Stimulated activated CD4-positive, alpha-beta T cell treated with anti-CD3 and anti-CD28 coated beads, Interleukin-12 subunit alpha, Interleukin-12 subunit beta, amount 100 ng/mL, for 4 hours (primary cell): Measurements from ENCODE around the gene SNX10.

Experiments
- DNase-seq: peaks from one replicate; pipeline ENCODE4 v3.0.0-alpha.2; 2020

SNX10 gene

DNA sequence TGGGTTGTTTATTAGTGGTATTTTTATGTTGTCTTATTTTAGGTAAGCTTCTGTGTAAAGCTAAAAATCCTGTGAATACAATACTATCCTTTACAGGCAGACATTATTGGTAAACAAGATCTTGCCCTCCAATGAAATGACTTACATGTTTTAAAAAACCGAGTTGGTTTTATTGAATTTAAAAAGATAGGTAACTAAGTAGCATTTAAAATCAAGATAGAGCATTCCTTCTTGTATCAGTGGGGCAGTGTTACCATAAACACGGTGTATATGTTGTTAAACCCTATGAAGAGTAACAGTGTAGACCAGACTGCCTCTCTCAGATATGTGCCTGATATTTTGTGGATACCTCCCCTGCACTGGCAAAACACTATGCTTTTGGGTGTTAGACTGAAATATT is 81.0 kb downstream of the SNX10 start:
- DNase-seq, result no peak

DNA sequence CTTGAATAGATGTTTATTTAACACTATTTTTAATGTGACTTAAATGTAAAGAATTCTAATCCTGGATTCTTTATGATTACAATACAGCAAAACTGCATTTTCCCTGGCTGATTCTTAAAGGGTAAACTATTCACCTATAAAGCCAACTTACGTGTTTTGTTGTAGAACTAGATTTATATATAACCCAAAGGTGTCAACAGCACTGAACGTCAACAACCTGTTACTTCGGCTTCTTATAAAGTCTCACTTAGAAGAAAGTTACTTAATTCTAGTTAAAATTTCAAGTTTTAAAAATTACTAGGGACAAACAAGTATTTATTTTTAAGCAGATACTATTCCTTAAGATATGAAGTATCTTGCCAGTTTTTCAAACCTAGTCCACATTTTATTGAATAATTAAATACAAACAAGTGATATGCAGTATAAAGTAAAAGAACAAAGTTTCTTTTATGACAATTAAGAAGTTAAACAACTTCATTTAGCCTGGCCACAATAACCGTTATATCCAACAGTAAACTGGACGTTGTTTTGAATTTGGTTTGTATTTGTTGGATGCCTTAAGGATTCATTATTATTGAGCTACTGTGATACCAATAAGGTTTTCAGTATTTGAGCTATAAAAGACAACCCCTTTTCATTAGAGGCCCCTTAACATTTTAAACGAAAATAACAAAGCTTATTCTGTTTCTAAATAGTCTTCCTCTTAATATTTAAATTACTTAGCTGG is 83.1 kb downstream of the SNX10 start:
- DNase-seq, result no peak

DNA sequence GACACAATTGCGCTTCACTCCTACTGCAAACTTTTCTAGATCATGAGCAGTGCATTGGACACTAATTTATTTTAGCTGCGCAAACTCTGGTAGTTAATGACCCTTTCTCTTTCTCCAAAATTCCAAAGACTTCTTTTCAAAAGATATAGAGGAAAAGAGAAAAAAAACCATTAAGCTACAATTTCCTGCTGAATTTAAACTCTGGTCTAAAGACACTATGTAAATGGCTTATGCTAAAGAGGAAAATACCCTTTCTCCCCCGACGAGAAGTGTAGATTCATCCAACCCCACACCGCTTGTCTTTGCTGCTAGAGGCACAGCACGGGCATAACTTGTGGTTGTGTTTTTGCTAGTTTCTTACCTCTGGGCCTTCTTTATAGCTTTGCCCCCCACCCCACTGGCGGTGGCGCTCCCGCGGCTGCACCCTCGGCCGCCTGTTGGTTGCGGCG is 84.1 kb downstream of the SNX10 start:
- no peak for DNase-seq

DNA sequence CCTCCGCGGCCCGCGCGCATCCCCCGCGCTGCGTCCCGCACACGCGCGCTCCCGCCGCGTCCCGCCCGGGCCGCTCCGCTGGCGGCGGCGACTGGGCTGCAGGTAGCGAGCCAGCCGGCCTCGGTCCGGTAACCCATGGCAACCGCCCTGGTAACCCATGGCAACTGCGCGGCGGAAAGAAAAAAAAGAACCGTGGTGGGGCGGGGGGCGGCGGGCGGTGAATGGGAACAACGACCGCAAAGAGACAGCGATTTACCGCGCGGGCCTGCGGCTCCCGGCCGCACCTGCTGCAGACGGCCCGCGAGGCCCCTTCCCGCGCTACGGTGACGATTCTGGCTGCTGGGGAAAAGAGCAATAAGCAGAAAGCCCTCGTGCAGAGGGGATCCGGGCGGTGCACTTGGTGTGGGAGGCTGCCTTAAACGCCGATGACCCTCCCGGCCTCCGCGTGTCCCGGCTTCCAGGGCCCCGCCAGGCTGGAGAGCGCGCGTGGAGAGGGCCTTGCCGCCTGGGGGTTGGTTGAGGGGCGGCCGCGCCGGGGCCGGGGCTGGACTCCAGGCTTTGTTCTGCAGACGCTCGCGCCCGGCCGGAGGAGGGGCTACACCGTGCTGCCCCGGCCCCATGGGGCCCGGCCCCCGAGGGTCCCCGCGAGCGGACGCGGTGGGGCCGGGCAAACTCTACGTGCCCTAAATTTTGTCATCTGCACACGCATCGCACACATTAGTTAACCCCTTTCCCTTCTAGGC is 84.7 kb downstream of the SNX10 start:
- DNase-seq, result peak; percentile 25

DNA sequence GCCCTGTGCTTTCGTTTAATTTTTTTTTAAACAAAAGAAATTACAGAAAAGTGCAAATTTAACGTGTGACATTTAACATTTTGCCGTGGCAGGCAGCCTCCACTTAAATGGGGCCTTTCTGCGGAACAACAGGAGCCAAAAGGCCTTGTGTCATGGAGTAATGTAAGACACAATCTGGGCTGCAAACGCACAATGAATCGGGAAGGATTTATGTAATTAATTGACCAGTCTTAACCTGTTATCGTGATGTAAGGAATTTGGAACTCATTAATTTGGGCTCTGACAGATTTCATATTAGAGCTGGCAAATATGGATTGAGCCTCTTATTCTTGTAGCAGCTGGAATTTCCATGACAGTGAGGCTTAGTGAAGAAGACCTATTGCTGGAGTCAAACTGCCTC is 86.4 kb downstream of the SNX10 start:
- DNase-seq, result no peak

DNA sequence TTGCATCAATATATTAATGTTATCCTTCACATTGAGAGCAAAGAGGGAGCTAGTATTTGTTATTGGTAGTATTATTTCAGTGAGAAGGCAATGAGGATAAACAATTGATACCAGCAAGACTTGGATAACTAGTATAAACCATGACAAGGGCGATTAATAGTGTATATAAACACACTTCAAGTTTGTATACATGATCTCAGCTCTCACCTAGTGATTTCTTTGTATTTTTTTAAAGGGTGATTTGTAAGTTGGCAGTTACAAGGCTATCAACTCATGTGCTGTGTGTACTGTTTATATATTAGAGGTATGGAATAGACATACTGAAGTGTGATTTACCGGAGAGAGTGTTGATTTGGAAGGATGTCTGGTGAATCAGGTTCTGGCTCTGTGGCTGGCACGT is 88.0 kb downstream of the SNX10 start:
- DNase-seq, result no peak

DNA sequence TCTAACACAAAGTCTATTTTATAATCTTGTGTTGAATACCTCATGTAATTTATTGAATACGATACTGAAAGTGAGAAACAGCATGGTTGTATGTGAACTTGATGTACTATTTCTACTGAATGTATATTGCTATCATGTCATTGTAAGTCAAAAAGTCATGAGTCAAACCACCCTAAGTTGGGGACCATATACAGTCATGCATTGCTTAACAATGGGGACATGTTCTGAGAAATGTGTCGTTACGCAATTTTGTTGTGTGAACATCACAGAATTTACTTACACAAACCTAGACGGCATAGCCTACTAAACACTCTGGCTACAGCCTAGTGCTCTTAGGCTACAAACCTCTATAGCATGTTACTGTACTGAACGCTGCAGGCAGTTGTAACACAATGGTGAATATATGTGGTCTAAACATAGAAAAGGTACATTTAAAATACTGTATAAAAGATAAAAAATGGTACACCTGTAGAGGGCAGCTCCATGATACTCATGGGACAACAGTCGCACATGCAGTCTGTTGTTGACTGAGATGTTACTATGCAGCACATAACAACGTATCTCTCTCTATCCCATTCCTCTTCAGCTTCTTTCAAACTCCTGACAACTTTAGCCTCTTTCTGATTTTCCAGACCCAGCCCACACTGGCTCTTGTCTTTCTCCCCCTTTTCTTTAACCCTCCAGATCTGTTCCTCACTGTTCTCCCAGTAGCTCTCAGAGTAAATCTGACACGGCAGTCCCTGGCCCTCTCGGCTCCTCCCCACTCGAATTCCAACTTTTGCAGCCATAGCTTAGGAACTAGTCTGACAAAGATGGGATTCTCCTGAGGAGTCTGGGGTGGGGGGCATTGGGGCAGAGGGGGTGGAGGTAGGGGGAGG is 90.1 kb downstream of the SNX10 start:
- DNase-seq, result no peak

DNA sequence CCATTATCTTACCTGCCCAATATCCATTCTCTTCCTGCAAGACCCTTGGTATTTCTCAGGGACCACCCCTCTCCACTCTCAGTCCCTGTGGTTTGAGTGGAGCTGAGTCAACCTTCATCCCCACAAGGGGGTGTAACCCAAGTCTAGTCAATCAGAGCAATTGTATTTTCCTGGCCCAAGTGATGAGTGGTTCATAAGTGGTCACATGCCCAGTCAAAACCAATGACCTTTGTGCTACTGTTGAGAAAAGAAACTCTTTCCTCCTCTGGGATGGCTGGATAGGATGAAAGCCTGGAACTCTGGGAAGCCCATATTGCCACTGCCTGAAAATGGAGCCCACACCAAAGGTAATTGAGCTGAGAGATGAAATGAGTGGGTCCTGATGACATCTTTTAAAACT is 93.6 kb downstream of the SNX10 start:
- DNase-seq, result no peak

DNA sequence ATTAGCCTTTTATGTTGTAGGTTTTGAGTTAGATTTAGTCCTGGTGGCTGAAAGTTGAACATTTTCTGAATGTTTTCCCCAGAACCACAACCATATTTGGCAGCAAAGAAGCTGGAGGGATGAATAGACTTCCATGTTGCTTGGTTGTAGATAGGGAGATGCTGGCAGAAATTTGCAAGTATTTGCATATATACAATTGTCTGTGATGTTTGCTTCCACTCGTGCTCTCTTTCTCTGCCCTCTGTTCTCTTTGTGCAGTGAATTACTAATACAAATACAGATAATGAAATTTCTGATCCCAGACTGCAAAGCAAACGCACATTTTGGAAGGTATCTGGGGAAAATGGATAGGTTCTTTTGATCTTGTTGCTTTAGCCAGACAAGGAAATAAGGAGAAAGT is 96.1 kb downstream of the SNX10 start:
- no peak for DNase-seq

DNA sequence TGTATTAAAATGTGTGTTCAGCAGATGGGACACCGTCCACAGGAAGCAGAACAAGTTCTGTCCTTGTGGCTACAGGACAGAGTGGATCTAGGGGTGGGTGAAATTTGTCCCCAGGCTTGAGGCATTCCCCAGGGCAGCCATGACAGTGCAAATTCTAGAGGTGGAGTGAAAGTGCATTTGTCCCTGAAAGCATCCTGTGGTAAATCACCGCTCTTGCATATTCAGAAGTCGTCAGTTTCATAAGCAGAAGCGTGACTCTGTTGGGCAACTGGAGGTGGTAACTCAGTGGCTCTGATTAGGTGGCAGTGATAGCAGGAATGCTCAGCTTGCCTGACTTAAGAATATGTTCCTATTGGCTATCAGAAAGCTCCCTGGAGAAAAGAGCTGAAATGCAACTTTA is 96.6 kb downstream of the SNX10 start:
- DNase-seq, result no peak

DNA sequence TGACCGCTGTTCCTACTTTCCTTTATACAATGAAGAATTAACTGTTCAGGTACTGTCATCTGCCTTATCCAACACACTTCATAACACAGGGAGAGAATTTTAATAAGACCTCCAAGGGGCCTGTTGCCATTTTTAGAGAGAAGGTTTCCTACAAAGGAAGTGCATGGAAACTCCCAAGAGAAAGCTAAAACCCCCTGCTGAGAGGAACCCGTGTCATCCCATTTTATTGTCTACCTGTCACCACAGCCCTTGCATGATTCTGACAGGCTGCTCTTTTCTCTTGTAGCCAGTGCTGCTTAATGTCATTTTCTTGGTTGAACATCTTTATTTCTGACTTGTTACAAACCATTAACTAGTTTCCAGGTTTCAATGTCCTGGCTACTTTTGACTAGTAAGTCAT is 98.4 kb downstream of the SNX10 start:
- DNase-seq, result no peak

DNA sequence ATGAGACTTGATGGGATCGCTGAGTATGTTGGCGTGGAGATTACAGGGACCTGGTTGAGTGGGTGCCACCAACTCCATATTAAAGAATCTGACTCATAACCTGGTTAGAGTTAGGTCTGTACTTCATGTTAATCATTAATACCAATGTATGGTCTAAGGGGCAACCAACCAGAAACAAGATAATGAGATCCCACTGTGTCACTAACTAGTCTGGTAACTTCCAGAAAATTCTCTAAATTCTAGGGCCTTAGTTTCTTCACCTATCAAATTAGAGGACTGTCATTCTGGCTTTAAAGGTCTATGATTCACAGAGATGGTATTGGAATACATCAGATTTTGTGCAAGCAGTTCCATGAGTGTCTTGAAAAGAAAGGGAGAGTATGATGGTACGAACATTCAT is 102.2 kb downstream of the SNX10 start:
- no peak for DNase-seq

DNA sequence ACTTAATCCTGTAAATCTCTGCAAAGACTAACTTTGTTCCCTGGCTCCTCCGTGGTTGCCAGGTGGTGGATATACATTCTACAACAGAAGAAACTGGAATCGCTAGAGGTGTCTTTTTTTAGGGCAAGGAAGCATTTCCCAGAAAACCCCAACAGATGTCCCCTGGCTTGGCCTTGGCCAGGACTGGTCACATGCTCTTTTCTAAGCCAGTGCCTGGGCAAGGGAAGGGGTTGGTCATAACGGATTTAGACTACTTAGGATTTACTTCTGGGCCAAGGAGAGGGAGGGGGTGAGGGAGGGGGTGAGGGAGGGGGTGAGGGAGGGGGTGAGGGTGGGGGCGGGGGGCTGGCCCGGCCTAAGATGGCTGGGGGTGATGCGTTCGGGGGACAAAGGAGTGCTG is 105.7 kb downstream of the SNX10 start:
- DNase-seq, result no peak

DNA sequence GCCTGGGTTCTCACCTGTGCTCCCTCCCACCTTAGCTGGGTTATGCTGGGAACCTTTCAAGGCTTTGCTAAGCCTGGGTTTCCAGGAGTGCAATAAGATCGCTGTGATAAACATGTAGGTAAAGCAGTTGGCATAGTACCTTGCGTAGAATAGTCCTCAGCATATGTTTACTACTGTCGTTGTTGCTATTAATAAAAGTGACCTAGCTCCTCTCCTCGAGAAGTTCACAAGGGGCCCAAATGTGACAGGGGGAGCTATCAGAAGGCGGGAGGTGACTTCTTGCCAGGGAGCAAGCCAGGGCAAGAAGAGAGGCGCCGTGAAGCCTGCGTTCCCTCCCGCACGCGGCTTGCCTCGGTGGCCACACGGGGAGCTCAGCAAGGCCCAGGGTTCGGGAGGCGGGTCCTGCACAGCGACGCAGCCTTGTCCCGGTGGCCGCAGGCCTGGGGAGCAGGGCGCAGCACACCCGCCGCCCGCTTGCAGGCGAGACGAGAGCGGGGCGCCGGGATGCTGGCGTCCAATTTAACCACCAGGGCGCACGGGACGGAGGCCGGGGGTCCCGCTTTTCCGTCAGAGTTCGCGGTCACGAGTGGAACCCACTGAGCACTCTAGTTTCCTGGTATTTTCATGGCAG is 106.2 kb downstream of the SNX10 start:
- peak; percentile 8 for DNase-seq

DNA sequence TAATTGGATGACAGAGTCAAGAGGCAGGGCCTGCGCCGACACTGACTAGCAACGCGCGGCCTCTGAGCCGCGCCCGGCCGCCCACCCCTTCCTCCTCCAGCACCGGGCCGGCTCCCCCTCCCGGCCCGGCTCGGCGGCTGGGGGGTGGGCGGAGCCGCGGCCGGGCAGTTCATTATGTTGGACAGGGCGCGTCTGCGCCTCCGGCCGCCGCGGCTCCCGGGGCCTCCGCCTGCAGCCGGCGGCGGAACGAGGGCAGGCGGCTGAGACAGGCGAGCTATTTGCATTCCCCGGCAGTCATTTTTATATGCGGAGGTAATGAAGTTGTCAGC is 106.7 kb downstream of the SNX10 start:
- peak; percentile 33 for DNase-seq

DNA sequence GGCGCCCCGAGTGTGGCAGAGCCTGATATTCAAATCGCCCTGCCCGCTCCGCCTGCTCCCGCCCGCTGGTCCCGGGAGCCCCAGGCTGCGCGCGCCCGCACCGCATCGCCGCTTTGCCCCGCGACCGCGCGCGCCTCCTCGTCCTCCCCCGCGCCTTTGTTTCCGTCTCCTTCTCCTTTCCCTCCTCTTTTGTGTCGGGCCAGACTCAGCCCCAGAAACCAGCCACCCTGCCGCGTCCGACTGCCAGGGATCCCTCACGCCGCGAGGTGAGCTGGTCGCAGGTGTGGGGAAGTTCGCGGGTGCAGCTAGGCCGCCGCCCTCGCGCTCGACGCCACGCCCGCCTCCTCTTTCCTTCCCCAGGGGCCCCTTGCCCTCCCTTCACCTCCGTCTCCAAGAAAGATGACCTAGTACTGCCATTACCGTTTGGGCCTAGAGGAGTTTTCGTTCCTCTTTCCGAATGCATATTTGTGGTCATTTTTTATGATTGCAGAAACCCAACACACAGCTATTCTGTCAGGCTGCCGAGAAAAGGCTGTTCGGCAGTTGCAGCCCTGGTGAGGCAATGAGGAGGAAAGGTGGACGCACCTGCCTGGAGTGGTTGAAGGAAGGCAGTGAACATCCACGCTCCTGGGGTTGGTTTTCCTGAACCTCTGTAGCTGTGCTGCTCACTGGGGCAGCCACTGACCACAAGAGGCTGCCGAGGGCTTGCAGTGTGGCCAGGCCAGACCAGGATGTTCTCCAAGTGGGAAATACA is 107.3 kb downstream of the SNX10 start:
- DNase-seq, result peak; percentile 12

DNA sequence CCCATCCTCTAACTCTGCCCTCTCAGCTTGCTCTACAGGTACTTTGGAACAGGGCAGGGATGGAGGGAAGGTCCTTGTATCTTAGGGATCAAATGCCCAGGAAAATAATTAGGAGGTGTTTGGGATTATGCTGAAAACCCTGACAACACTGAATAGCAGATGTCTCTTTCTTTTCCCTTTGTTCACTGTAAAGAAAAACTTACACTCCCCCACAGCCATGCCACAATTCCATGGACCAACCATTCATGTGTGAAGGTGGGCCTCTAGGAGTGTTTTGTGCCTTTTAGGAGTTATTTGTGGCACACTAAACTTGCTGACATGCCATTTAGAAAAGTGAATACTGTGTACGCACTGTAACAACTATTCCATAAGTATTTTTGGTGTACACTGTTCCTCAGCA is 108.1 kb downstream of the SNX10 start:
- DNase-seq, result no peak

DNA sequence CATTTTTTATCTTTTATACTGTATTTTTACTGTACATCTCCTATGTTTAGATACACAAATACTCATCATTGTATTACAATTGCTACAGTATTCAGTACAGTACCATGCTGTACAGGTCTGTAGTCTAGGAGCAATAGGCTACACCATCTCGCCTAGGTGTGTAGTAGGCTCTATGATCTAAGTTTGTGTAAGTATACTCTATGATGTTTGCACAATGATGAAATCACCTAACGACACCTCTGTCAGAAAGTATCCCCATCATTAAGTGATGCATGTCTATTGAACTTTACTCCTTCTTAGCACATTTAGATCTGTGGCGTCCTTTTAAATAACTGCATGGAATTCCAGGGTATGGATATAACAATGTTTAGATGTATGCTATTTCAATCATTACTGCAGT is 112.0 kb downstream of the SNX10 start:
- no peak for DNase-seq

DNA sequence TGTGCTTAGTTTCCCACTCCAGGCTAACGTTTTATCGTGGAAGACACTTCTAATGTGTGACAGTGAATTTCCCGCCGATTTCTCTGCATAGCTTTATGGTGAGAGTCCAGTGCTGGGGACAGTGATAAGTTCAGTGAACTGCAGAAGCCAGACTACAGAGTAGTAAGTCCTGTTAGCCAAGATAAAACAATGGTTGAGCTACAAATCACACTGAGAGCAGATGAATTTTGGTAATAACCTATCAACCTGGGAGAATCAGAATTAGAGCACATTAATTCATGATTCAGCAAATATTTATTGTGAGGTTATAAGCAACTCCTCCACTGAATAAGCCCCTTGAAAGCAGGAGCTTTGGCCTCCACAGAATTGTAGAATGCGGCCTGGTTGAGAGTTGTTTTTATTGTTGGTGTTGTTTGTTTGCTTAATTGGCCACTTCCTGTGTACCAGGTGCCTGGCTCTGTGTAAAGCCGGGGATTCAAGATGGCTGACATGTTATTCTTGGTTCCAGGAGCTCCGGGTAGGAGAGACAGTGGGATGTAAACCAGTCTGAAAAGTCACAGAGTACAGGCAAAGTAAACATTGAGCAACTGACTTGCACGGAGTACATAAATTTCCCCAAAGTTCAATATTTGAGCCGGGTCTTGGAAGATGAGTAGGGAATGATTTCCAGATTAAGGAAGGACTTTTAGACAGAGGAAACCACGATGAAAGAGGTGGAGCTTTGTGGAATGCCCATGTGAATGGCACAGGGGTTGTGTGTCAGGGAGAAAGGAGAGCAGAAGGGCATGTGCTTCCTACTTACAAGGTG is 112.7 kb downstream of the SNX10 start:
- no peak for DNase-seq

DNA sequence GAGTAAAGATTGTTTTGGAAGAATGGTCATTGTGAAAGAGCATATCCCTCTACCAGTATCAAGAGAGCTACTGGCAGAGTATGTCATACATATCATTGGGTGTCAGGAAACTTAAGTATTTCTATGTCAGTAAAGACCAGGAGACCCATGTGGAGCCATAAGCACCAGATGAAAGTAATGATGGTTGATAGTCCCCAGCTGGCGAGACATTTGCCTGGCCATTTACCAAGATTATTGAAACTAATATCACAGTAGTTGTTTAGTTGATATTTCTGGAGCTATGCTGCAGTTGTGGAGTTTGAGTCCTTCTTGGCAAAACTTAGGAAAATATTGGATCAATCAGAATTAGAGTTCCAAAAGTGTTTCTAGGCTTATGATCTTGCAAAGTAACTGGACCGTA is 114.8 kb downstream of the SNX10 start:
- DNase-seq, result no peak

DNA sequence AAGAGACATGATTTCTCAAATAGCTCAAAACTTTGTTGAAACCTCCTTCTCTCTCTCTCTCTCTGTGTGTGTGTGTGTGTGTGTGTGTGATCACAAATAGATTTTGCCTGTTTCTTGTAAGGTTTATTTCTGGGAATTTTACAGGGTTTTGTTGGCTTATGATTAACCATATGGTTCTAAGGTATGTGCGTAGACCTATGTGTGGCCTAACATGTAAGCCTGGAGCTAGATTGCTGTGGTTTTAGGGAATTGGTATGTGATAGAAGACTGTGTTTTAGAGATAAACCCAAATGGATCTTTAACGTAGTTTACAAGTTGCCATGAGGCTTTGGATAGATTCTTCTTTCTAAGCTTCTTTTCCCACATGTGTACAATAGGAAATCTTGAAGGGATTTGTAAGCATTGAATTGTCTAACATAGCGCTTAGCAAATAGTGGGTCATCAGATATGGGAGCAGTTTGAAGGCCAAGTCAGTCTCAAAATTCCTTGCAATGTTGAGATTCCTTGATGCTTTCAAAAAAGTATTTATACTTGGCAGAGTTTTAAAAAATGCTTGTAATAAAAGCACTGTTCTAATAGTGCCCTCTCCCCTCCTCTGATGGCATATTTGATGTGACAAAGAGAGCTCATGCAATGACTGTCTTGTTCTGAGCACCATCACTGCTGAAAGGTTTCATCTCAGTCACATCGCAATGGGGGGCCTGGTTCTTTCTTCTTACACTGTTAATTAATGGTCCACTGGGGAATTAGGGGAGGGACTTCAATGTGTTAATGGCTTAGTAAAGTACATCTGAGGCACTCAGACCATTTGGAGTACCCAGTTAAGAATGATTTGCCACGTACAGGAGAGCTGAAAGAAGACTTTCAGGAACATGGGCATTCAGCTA is 118.2 kb downstream of the SNX10 start:
- no peak for DNase-seq
